Fibroblast of lung (primary cell): ENCODE measurements around the gene NAALADL1. TPM values are rescaled to one million over a fixed set of nuclear protein-coding genes. Genes with fewer than 3 reads are reported as not detected.

ENCODE experiments used
- DNase-seq, 2 donors: peaks; one replicate each; pipeline versions ENCODE4 v3.0.0 to v3.0.0-alpha.2; 2010; ENCODE audit warnings: low read depth in 2 of 2
- H2AFZ ChIP-seq: 2 replicates; pipeline ENCODE4 v1.5.1; 2012; ENCODE audit warnings: low read length, control low read depth, inconsistent platforms
- H3K27ac ChIP-seq: 2 replicates; pipeline ENCODE4 v1.5.1; 2011; ENCODE audit warnings: low read length, control low read depth; ENCODE audit not compliant: insufficient read depth
- H3K27me3 ChIP-seq: 2 replicates; pipeline ENCODE4 v1.5.1; 2011; ENCODE audit warnings: mild to moderate bottlenecking, low read length; ENCODE audit not compliant: control insufficient read depth, insufficient read depth
- H3K36me3 ChIP-seq: 2 replicates; pipeline ENCODE4 v1.5.1; 2011; ENCODE audit warnings: low read length; ENCODE audit not compliant: control insufficient read depth, insufficient read depth
- H3K4me1 ChIP-seq: 2 replicates; pipeline ENCODE4 v1.5.1; 2011; ENCODE audit warnings: low read length; ENCODE audit not compliant: control insufficient read depth, insufficient read depth; ENCODE audit errors: extremely low read depth
- H3K4me2 ChIP-seq: 2 replicates; pipeline ENCODE4 v1.5.1; 2011; ENCODE audit warnings: low read length, control low read depth; ENCODE audit not compliant: insufficient read depth; ENCODE audit errors: extremely low read depth
- H3K4me3 ChIP-seq, 4 experiments: fragments of 200-600 bp in 1 of 4; sonication (generic) in 1 of 4; replicated peaks in 1 of 4; 2 replicates each; pipeline ENCODE4 v1.5.1; 2011 to 2016; ENCODE audit warnings: low read length in 4 of 4, low read depth in 3 of 4, mild to moderate bottlenecking in 3 of 4, control low read depth in 2 of 4, inconsistent platforms in 1 of 4, mixed read lengths in 1 of 4; ENCODE audit not compliant: insufficient read depth in 1 of 4; ENCODE audit errors: control extremely low read depth in 1 of 4
- H3K79me2 ChIP-seq: 2 replicates; pipeline ENCODE4 v1.5.1; 2012; ENCODE audit warnings: mild to moderate bottlenecking, low read length, inconsistent platforms; ENCODE audit not compliant: control insufficient read depth, insufficient read depth
- H3K9ac ChIP-seq: 2 replicates; pipeline ENCODE4 v1.5.1; 2011; ENCODE audit warnings: mild to moderate bottlenecking, low read length, control low read depth; ENCODE audit not compliant: insufficient read depth
- H3K9me3 ChIP-seq: 2 replicates; pipeline ENCODE4 v1.5.1; 2012; ENCODE audit warnings: low read depth, low read length; ENCODE audit not compliant: control insufficient read depth, insufficient read depth
- H4K20me1 ChIP-seq: 2 replicates; pipeline ENCODE4 v1.5.1; 2011; ENCODE audit warnings: low read length; ENCODE audit not compliant: control insufficient read depth, insufficient read depth; ENCODE audit errors: extremely low read depth
- CTCF ChIP-seq, 2 donors: IDR thresholded peaks in 1 of 2; conservative IDR thresholded peaks in 1 of 2; 1 replicate in 1 of 2; 2 replicates in 1 of 2; pipeline ENCODE4 v1.5.1; 2011 to 2012; ENCODE audit warnings: low read length in 2 of 2, control low read depth in 1 of 2, inconsistent platforms in 1 of 2, low read depth in 1 of 2, mild to moderate bottlenecking in 1 of 2
- EZH2 ChIP-seq: IDR thresholded peaks from 2 replicates; pipeline ENCODE4 v1.5.1; 2012; ENCODE audit warnings: low read length, control low read depth, mild to moderate bottlenecking; ENCODE audit errors: missing control alignments
- polyA plus RNA-seq, 2 donors: library from polyadenylated mRNA; depleted of rRNA in 1 of 2; stranded (reverse) in 1 of 2; unstranded in 1 of 2; fragments of >200 nt; gene quantifications; 2 replicates each; pipeline ENCODE4 v1.2.1, GENCODE V29; 2011 to 2012; ENCODE audit warnings: missing spikeins in 1 of 2
- total RNA-seq: library from RNA; depleted of rRNA; stranded (reverse); fragments of >200 nt; gene quantifications from 2 replicates; pipeline ENCODE4 v1.2.1, GENCODE V29; 2014

Gene NAALADL1
- total and polyA plus RNA-seq, 2 donors (not counting 1 experiment from before 2014, with no cell fraction given), result 14.9 to 35.5 TPM

GRCh38 chr11:65002706-65003105 lies 55.6 kb downstream of the NAALADL1 start:
- Histone ChIP-seq H3K27ac (no peak overlapping the region), H3K36me3 (no peaks in the 10 kb centered on the region), H3K9me3 (no peaks in the 10 kb centered on the region), H3K4me3 (no peak overlapping the region), H2AFZ (no peak overlapping the region), H3K27me3 (no peaks in the 10 kb centered on the region), H4K20me1 (no peaks in the 10 kb centered on the region), H3K4me2 (no peak overlapping the region), H3K79me2 (no peaks in the 10 kb centered on the region), H3K4me1 (peaks cover 10% of the 10 kb centered on the region), H3K9ac (no peak overlapping the region)
- no peak for TF ChIP-seq EZH2
- TF ChIP-seq CTCF (conservative IDR thresholded peaks at IDR 0.05 in 1 of 2, IDR thresholded peaks at IDR 0.05 in 1 of 2; ENCODE audit: low read depth in 1 of 2, low read length in 2 of 2), result no peak
- DNase-seq, result no peak

- H3K9ac ChIP-seq, result no peak overlapping the region
- no peak overlapping the region for H2AFZ ChIP-seq
- no peaks in the 10 kb centered on the region for H4K20me1 ChIP-seq
- DNase-seq, result no peak
- no peaks in the 10 kb centered on the region for H3K9me3 ChIP-seq
- TF ChIP-seq EZH2 (no peak), CTCF (conservative IDR thresholded peaks at IDR 0.05 in 1 of 2, IDR thresholded peaks at IDR 0.05 in 1 of 2; ENCODE audit: low read depth in 1 of 2, low read length in 2 of 2) (no peak)
- H3K4me3 ChIP-seq, result no peak overlapping the region
- H3K4me2 ChIP-seq, result no peak overlapping the region
- no peaks in the 10 kb centered on the region for H3K4me1 ChIP-seq
- H3K79me2 ChIP-seq, result no peaks in the 10 kb centered on the region
- H3K36me3 ChIP-seq, result no peaks in the 10 kb centered on the region
- no peak overlapping the region for H3K27ac ChIP-seq
- no peaks in the 10 kb centered on the region for H3K27me3 ChIP-seq
These were observed 58.9 kb downstream of the NAALADL1 start for GRCh38 chr11:64999478-64999877.

GRCh38 chr11:64998690-64999431 lies 59.5 kb downstream of the NAALADL1 start:
- Histone ChIP-seq H3K36me3 (no peaks in the 10 kb centered on the region), H4K20me1 (no peaks in the 10 kb centered on the region), H3K4me2 (no peak overlapping the region), H3K4me3 (no peak overlapping the region), H3K27me3 (no peaks in the 10 kb centered on the region), H3K27ac (no peak overlapping the region), H2AFZ (no peak overlapping the region), H3K9ac (no peak overlapping the region), H3K4me1 (no peaks in the 10 kb centered on the region), H3K79me2 (no peaks in the 10 kb centered on the region), H3K9me3 (no peaks in the 10 kb centered on the region)
- TF ChIP-seq EZH2 (no peak), CTCF (conservative IDR thresholded peaks at IDR 0.05 in 1 of 2, IDR thresholded peaks at IDR 0.05 in 1 of 2; ENCODE audit: low read depth in 1 of 2, low read length in 2 of 2) (no peak)
- no peak for DNase-seq
